HepG2 (cell line): Measurements from ENCODE around the gene TEDC2. TPM values are rescaled to one million over a fixed set of nuclear protein-coding genes. Genes with fewer than 3 reads are reported as not detected.

Experiments
- ATAC-seq: fragments of 200-7000 bp; cut with Tn5 transposase; 3 replicates; pipeline ENCODE4 v1.9.1; 2020; ENCODE audit warnings: mild to moderate bottlenecking, moderate library complexity
- BruUV-seq: library from RNA; stranded (reverse); fragments of 400-500 nt; replicated peaks from 2 replicates; lab custom pipeline; 2021; lab: Mats Ljungman, UMichigan
- CTCF ChIA-PET: fragments of 300-600 bp; formaldehyde crosslinking; extraction: SDS; loops from one replicate; lab custom pipeline; 2021; ENCODE audit warnings: low total read pairs, inconsistent platforms, low intra/inter-chr PET ratio; lab: Yijun Ruan, JAX
- POLR2A ChIA-PET: fragments of 350-600 bp; sonication (Branson Sonifier 250); formaldehyde crosslinking; loops from one replicate; lab custom pipeline; 2020; ENCODE audit warnings: antibody characterized with exemption, inconsistent platforms; lab: Yijun Ruan, JAX
- DNase-seq: peaks from one replicate; pipeline ENCODE4 v3.0.0-alpha.2; 2015; ENCODE audit warnings: low spot score
- FAIRE-seq: peaks from 3 replicates; lab custom pipeline; 2011; peaks lifted over from hg19 to GRCh38; lab: Jason Lieb, UNC
- H2AFZ ChIP-seq: one replicate; pipeline ENCODE4 v1.6.1; 2011; ENCODE audit warnings: low read length, inconsistent platforms
- H3K27ac ChIP-seq: fragments of 300-600 bp; 3 replicates; pipeline ENCODE4 v1.8.0; 2011; ENCODE audit warnings: mixed run types, mild to moderate bottlenecking, mixed read lengths, low read length, inconsistent platforms; ENCODE audit not compliant: insufficient read depth; ENCODE audit errors: extremely low read length
- H3K27me3 ChIP-seq, 2 experiments: fragments of 200-600 bp in 1 of 2; 2 replicates in 1 of 2; 3 replicates in 1 of 2; pipeline versions ENCODE4 v1.6.0 to v1.8.0; 2011; ENCODE audit warnings: low read length in 2 of 2, mild to moderate bottlenecking in 2 of 2, moderate library complexity in 2 of 2, inconsistent platforms in 1 of 2; ENCODE audit not compliant: insufficient read depth in 2 of 2, control insufficient read depth in 1 of 2
- H3K36me3 ChIP-seq, 2 experiments: fragments of 200-600 bp in 1 of 2; replicated peaks in 1 of 2; 2 replicates in 1 of 2; 3 replicates in 1 of 2; pipeline versions ENCODE4 v1.5.1 to v1.8.0; 2011; ENCODE audit warnings: low read length in 2 of 2, inconsistent platforms in 1 of 2; ENCODE audit not compliant: insufficient read depth in 2 of 2, control insufficient read depth in 1 of 2
- H3K4me1 ChIP-seq: 2 replicates; pipeline ENCODE4 v1.5.1; 2012; ENCODE audit warnings: low read length, inconsistent platforms; ENCODE audit not compliant: insufficient read depth
- H3K4me2 ChIP-seq: 2 replicates; pipeline ENCODE4 v1.6.0; 2011; ENCODE audit warnings: low read depth, low read length, inconsistent platforms
- H3K4me3 ChIP-seq, 3 experiments: fragments of 200-600 bp in 1 of 3; sonication (generic), shearing (Covaris generic) in 1 of 3; replicated peaks in 1 of 3; 2 replicates each; pipeline ENCODE4 v1.5.1; 2011 to 2016; ENCODE audit warnings: low read length in 3 of 3, inconsistent platforms in 2 of 3, low read depth in 2 of 3, mild to moderate bottlenecking in 2 of 3, control low read depth in 1 of 3, mixed read lengths in 1 of 3; ENCODE audit not compliant: insufficient read depth in 1 of 3
- H3K79me2 ChIP-seq: one replicate; pipeline ENCODE4 v1.6.1; 2011; ENCODE audit warnings: low read length, inconsistent platforms; ENCODE audit not compliant: insufficient read depth
- H3K9ac ChIP-seq: 2 replicates; pipeline ENCODE4 v1.6.0; 2011; ENCODE audit warnings: mild to moderate bottlenecking, low read depth, low read length, inconsistent platforms; ENCODE audit not compliant: insufficient read depth
- H3K9me3 ChIP-seq: 2 replicates; pipeline ENCODE4 v1.5.1; 2012; ENCODE audit warnings: mild to moderate bottlenecking, low read length
- H4K20me1 ChIP-seq: 2 replicates; pipeline ENCODE4 v1.6.0; 2011; ENCODE audit warnings: inconsistent platforms, mild to moderate bottlenecking, low read length, moderate library complexity; ENCODE audit not compliant: insufficient read depth
- AFF4 ChIP-seq: sonication (generic); formaldehyde crosslinking; IDR thresholded peaks from 2 replicates; pipeline ENCODE4 v1.4.0; 2020; ENCODE audit warnings: missing genetic modification reagents
- MXI1 ChIP-seq: IDR thresholded peaks from 3 replicates; pipeline ENCODE4 v1.6.1; 2012; ENCODE audit warnings: low read depth, low read length, inconsistent platforms, borderline replicate concordance
- NFE2L2 ChIP-seq: fragments of 150-350 bp; IDR thresholded peaks from 2 replicates; pipeline ENCODE4 v1.6.1; 2014; ENCODE audit warnings: low read length
- SATB2 ChIP-seq: sonication (generic); formaldehyde crosslinking; IDR thresholded peaks from 2 replicates; pipeline ENCODE4 v1.5.0; 2020; ENCODE audit warnings: missing genetic modification reagents
- SUZ12 ChIP-seq: fragments of 150-350 bp; IDR thresholded peaks from 2 replicates; pipeline ENCODE4 v1.6.1; 2014; ENCODE audit warnings: low read depth, low read length
- TERF1 ChIP-seq: sonication (generic); formaldehyde crosslinking; IDR thresholded peaks from 2 replicates; pipeline ENCODE4 v1.8.0; 2022; ENCODE audit warnings: mild to moderate bottlenecking, missing genetic modification reagents, moderate library complexity
- ZFP90 ChIP-seq: sonication (generic); formaldehyde crosslinking; IDR thresholded peaks from 2 replicates; pipeline ENCODE4 v1.8.0; 2022; ENCODE audit warnings: missing genetic modification reagents, mild to moderate bottlenecking, inconsistent platforms, borderline replicate concordance
- ZNF639 ChIP-seq: conservative IDR thresholded peaks from 2 replicates; pipeline ENCODE4 v1.6.1; 2018; ENCODE audit warnings: missing genetic modification reagents
- WGBS: methylation state at CpG from one replicate; pipeline ENCODE4 v1.1.6; 2017; ENCODE audit warnings: low lambda C conversion rate; 5-methylcytosine and 5-hydroxymethylcytosine counted together
- in situ Hi-C: cut with HindIII; loops from 2 replicates; pipeline ENCODE4 v1.10.0; 2017; ENCODE audit warnings: low pct_unique_long_range_greater_than_20kb; ENCODE audit not compliant: extremely low pct_ligation_motif_present
- intact Hi-C: fragments of 100-400 bp; cut with micrococcal nuclease; formaldehyde crosslinking; loops from one replicate; pipeline ENCODE4 v1.10.0; 2022; ENCODE audit not compliant: unreplicated experiment
- polyA plus RNA-seq, 8 experiments: library from polyadenylated mRNA; depleted of rRNA in 3 of 8; stranded (reverse) in 7 of 8; unstranded in 1 of 8; fragments of >200 nt; fragmentation: Illumina TruSeq in 4 of 8; extraction: Trizol in 4 of 8; gene quantifications; 2 replicates each; pipeline versions ENCODE4 v1.2.1 to v1.2.3, GENCODE V29; 2011 to 2016; ENCODE audit warnings: low read depth in 4 of 8, missing spikeins in 1 of 8, mixed read lengths in 1 of 8; ENCODE audit not compliant: insufficient read depth in 1 of 8
- total RNA-seq, 5 experiments: library from RNA; depleted of rRNA; stranded (reverse); fragments of >200 nt; fragmentation: Illumina TruSeq; extraction: Trizol; gene quantifications; 2 replicates each; pipeline ENCODE4 v1.2.3, GENCODE V29; 2016; ENCODE audit warnings: low read depth in 1 of 5
- TF ChIP-seq, protein P1 (sequence below): sonication (generic); formaldehyde crosslinking; IDR thresholded peaks from 2 replicates; pipeline ENCODE4 v1.4.0; 2020; ENCODE audit warnings: missing genetic modification reagents, borderline replicate concordance

Gene TEDC2
- total and polyA plus RNA-seq, 2 of the 13 experiments (the other 11 are each of a cell fraction or from before 2014, with no cell fraction given), result 6.2 to 24.4 TPM

GRCh38 chr16:2493605-2494004 is 33.7 kb downstream of the TEDC2 start:
- intact Hi-C loops, result no loop called here
- Histone ChIP-seq H3K4me1 (peaks cover 27% of the 10 kb centered on the region), H3K9ac (no peak overlapping the region), H3K4me3 (no peak overlapping the region), H3K27ac (no peak overlapping the region), H3K4me2 (no peak overlapping the region), H3K9me3 (no peaks in the 10 kb centered on the region), H3K27me3 (no peaks in the 10 kb centered on the region), H4K20me1 (peaks cover 6% of the 10 kb centered on the region; the same call in 1 of the 2 replicates), H3K79me2 (peaks cover 9% of the 10 kb centered on the region), H3K36me3 (peaks cover 10 to 24% of the 10 kb centered on the region in 2 experiments; a peak in 4 of 5 replicates), H2AFZ (no peak overlapping the region)
- TF ChIP-seq MXI1 (no peak), SATB2 (CRISPR knock-in tag) (no peak), TERF1 (no peak), ZFP90 (no peak), ZNF639 (CRISPR knock-in tag) (no peak), NFE2L2 (no peak), AFF4 (CRISPR knock-in tag) (no peak), SUZ12 (no peak)
- TF ChIP-seq, protein P1, sequence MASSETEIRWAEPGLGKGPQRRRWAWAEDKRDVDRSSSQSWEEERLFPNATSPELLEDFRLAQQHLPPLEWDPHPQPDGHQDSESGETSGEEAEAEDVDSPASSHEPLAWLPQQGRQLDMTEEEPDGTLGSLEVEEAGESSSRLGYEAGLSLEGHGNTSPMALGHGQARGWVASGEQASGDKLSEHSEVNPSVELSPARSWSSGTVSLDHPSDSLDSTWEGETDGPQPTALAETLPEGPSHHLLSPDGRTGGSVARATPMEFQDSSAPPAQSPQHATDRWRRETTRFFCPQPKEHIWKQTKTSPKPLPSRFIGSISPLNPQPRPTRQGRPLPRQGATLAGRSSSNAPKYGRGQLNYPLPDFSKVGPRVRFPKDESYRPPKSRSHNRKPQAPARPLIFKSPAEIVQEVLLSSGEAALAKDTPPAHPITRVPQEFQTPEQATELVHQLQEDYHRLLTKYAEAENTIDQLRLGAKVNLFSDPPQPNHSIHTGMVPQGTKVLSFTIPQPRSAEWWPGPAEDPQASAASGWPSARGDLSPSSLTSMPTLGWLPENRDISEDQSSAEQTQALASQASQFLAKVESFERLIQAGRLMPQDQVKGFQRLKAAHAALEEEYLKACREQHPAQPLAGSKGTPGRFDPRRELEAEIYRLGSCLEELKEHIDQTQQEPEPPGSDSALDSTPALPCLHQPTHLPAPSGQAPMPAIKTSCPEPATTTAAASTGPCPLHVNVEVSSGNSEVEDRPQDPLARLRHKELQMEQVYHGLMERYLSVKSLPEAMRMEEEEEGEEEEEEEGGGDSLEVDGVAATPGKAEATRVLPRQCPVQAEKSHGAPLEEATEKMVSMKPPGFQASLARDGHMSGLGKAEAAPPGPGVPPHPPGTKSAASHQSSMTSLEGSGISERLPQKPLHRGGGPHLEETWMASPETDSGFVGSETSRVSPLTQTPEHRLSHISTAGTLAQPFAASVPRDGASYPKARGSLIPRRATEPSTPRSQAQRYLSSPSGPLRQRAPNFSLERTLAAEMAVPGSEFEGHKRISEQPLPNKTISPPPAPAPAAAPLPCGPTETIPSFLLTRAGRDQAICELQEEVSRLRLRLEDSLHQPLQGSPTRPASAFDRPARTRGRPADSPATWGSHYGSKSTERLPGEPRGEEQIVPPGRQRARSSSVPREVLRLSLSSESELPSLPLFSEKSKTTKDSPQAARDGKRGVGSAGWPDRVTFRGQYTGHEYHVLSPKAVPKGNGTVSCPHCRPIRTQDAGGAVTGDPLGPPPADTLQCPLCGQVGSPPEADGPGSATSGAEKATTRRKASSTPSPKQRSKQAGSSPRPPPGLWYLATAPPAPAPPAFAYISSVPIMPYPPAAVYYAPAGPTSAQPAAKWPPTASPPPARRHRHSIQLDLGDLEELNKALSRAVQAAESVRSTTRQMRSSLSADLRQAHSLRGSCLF, result no peak
- ATAC-seq (no peak), FAIRE-seq (no peak), DNase-seq (no peak)
- 96% methylated on average over 6 of the region's 6 CpGs for WGBS
- BruUV-seq, result no TSS peak
- ChIA-PET POLR2A (no interaction called here), CTCF (no interaction called here)
- in situ Hi-C loops, result no loop called here
